HepG2 (cell line): ENCODE results near the gene CYLD. TPM values are rescaled to one million over a fixed set of nuclear protein-coding genes. Genes with fewer than 3 reads are reported as not detected.

Experiments used
- ARNTL ChIP-seq: sonication (generic); formaldehyde crosslinking; IDR thresholded peaks from 2 replicates; pipeline ENCODE4 v1.4.0; 2020; ENCODE audit warnings: mild to moderate bottlenecking, missing genetic modification reagents
- GZF1 ChIP-seq: sonication (generic); formaldehyde crosslinking; IDR thresholded peaks from 2 replicates; pipeline ENCODE4 v1.5.1; 2020; ENCODE audit warnings: mild to moderate bottlenecking, missing genetic modification reagents
- PAX8 ChIP-seq: sonication (generic); formaldehyde crosslinking; IDR thresholded peaks from 2 replicates; pipeline ENCODE4 v1.8.0; 2022; ENCODE audit warnings: mild to moderate bottlenecking, missing genetic modification reagents, borderline replicate concordance
- PITX1 ChIP-seq: sonication (generic); formaldehyde crosslinking; IDR thresholded peaks from 2 replicates; pipeline ENCODE4 v1.5.1; 2020; ENCODE audit warnings: mild to moderate bottlenecking, missing genetic modification reagents
- RARA ChIP-seq: IDR thresholded peaks from 2 replicates; pipeline ENCODE4 v1.6.1; 2016; ENCODE audit warnings: missing genetic modification reagents, missing compliant biosample characterization
- RBAK ChIP-seq: sonication (generic); formaldehyde crosslinking; IDR thresholded peaks from 2 replicates; pipeline ENCODE4 v1.5.1; 2020; ENCODE audit warnings: mild to moderate bottlenecking, missing genetic modification reagents
- RBM22 ChIP-seq: fragments of 200-400 bp; formaldehyde crosslinking; optimal IDR thresholded peaks from 2 replicates; pipeline ENCODE3; 2017; ENCODE audit warnings: mild to moderate bottlenecking, low read length, moderate library complexity
- RELA ChIP-seq: sonication (generic); formaldehyde crosslinking; IDR thresholded peaks from 2 replicates; pipeline ENCODE4 v1.4.0; 2020; ENCODE audit warnings: missing genetic modification reagents
- SALL1 ChIP-seq: sonication (generic); formaldehyde crosslinking; IDR thresholded peaks from 2 replicates; pipeline ENCODE4 v1.8.0; 2022; ENCODE audit warnings: mild to moderate bottlenecking, missing genetic modification reagents
- SP5 ChIP-seq: IDR thresholded peaks from 2 replicates; pipeline ENCODE4 v1.6.1; 2016; ENCODE audit warnings: low read depth, borderline replicate concordance
- SRY ChIP-seq: sonication (generic); formaldehyde crosslinking; IDR thresholded peaks from 2 replicates; pipeline ENCODE4 v1.8.0; 2022; ENCODE audit warnings: mild to moderate bottlenecking, missing genetic modification reagents
- TMF1 ChIP-seq: sonication (generic); formaldehyde crosslinking; IDR thresholded peaks from 2 replicates; pipeline ENCODE4 v1.8.1; 2022; ENCODE audit warnings: low read depth, missing genetic modification reagents
- XBP1 ChIP-seq: sonication (generic); formaldehyde crosslinking; IDR thresholded peaks from 2 replicates; pipeline ENCODE4 v1.5.0; 2020; ENCODE audit warnings: missing genetic modification reagents
- ZBTB3 ChIP-seq: sonication (generic); formaldehyde crosslinking; IDR thresholded peaks from 2 replicates; pipeline ENCODE4 v1.4.0; 2020; ENCODE audit warnings: low read depth, mild to moderate bottlenecking, moderate library complexity, missing genetic modification reagents, borderline replicate concordance
- ZC3H4 ChIP-seq: sonication (generic); formaldehyde crosslinking; IDR thresholded peaks from 2 replicates; pipeline ENCODE4 v1.4.0; 2020; ENCODE audit warnings: missing genetic modification reagents, borderline replicate concordance
- ZNF343 ChIP-seq: sonication (generic); formaldehyde crosslinking; IDR thresholded peaks from 2 replicates; pipeline ENCODE4 v1.4.0; 2020; ENCODE audit warnings: mild to moderate bottlenecking, missing genetic modification reagents
- ZNF430 ChIP-seq: sonication (generic); formaldehyde crosslinking; IDR thresholded peaks from 2 replicates; pipeline ENCODE4 v1.9.0; 2021; ENCODE audit warnings: mild to moderate bottlenecking, missing genetic modification reagents
- ZNF570 ChIP-seq: sonication (generic); formaldehyde crosslinking; IDR thresholded peaks from 2 replicates; pipeline ENCODE4 v1.4.0; 2020; ENCODE audit warnings: mild to moderate bottlenecking, missing genetic modification reagents, borderline replicate concordance
- ZNF652 ChIP-seq: IDR thresholded peaks from 2 replicates; pipeline ENCODE4 v1.6.1; 2016; ENCODE audit warnings: low read depth, borderline replicate concordance
- ZNF709 ChIP-seq: sonication (generic); formaldehyde crosslinking; IDR thresholded peaks from 2 replicates; pipeline ENCODE4 v1.5.0; 2020; ENCODE audit warnings: mild to moderate bottlenecking, missing genetic modification reagents
- ZNF746 ChIP-seq: sonication (generic); formaldehyde crosslinking; IDR thresholded peaks from 2 replicates; pipeline ENCODE4 v1.8.0; 2022; ENCODE audit warnings: mild to moderate bottlenecking, missing genetic modification reagents
- ZNF790 ChIP-seq: sonication (generic); formaldehyde crosslinking; IDR thresholded peaks from 2 replicates; pipeline ENCODE4 v1.8.0; 2022; ENCODE audit warnings: missing genetic modification reagents, mild to moderate bottlenecking, borderline replicate concordance
- ZNF839 ChIP-seq: sonication (generic); formaldehyde crosslinking; IDR thresholded peaks from 2 replicates; pipeline ENCODE4 v1.4.0; 2020; ENCODE audit warnings: missing genetic modification reagents, mild to moderate bottlenecking, borderline replicate concordance
- ZSCAN21 ChIP-seq: sonication (generic); formaldehyde crosslinking; IDR thresholded peaks from 2 replicates; pipeline ENCODE4 v1.8.0; 2022; ENCODE audit warnings: mild to moderate bottlenecking, missing genetic modification reagents, moderate library complexity, borderline replicate concordance
- polyA plus RNA-seq, 8 experiments: library from polyadenylated mRNA; depleted of rRNA in 3 of 8; stranded (reverse) in 7 of 8; unstranded in 1 of 8; fragments of >200 nt; fragmentation: Illumina TruSeq in 4 of 8; extraction: Trizol in 4 of 8; gene quantifications; 2 replicates each; pipeline versions ENCODE4 v1.2.1 to v1.2.3, GENCODE V29; 2011 to 2016; ENCODE audit warnings: low read depth in 4 of 8, missing spikeins in 1 of 8, mixed read lengths in 1 of 8; ENCODE audit not compliant: insufficient read depth in 1 of 8
- total RNA-seq, 5 experiments: library from RNA; depleted of rRNA; stranded (reverse); fragments of >200 nt; fragmentation: Illumina TruSeq; extraction: Trizol; gene quantifications; 2 replicates each; pipeline ENCODE4 v1.2.3, GENCODE V29; 2016; ENCODE audit warnings: low read depth in 1 of 5
- TF ChIP-seq, protein P1 (sequence below): sonication (generic); formaldehyde crosslinking; IDR thresholded peaks from 2 replicates; pipeline ENCODE4 v1.4.0; 2020; ENCODE audit warnings: missing genetic modification reagents
- TF ChIP-seq, protein P2 (sequence below): sonication (generic); formaldehyde crosslinking; IDR thresholded peaks from 2 replicates; pipeline ENCODE4 v1.4.0; 2020; ENCODE audit warnings: low read depth, missing genetic modification reagents

CYLD gene
- total and polyA plus RNA-seq, 2 of the 13 experiments (the other 11 are each of a cell fraction or from before 2014, with no cell fraction given) = 6.1 to 11.4 TPM

DNA sequence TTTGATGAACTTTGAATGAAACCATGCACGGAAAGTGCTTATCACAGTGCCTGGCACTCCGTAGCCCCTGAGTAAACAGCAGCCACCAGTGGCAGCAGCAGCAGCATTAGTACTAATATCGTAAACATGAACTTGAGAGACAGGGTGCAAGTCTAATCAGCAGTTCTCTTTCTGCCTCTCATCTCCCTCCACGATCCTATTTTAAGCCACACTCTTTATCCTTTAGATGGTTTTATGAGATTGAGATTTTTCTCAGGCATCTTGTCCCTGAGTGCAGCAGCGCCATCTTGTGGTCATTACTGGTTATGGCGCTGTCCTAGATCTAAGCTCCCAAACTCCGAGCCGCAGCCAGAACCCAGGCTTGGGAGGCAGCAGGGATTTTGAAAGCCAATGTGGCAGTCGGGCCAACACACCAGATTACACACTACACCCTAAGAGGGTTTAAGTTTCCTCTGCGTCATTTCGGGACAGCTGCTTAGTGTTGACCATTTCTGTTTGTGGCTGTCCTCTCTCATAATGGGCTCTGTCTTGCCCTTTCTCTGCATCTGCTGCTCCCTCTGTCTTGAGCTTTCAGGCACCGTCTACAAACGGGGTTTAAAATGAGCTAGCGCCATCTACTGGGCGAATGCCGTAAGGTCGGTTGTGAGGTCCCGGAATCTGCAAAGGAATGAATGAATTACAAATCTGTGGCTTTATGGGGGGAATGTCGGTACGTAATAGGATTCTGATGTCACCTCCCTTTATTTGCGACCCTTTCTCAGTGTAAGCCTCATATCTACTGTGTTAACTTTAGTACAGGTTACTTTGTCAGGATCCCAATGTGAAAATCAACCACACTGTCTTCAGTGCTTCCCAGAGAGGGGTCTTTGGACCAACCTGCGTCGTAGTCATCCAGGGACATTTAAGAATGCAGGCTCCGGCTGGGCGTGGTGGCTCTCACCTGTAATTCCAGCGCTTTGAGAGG, 64.5 kb downstream of the CYLD start (continued):
- TF ChIP-seq ZNF709 (CRISPR knock-in tag) = no peak
- TF ChIP-seq RBAK (CRISPR knock-in tag) = no peak
- TF ChIP-seq ARNTL (CRISPR knock-in tag) = no peak
- TF ChIP-seq ZSCAN21 (CRISPR knock-in tag) = no peak
- peak; percentile 79 for TF ChIP-seq SALL1 (CRISPR knock-in tag)
- no peak for TF ChIP-seq ZNF430
- TF ChIP-seq, protein P1, sequence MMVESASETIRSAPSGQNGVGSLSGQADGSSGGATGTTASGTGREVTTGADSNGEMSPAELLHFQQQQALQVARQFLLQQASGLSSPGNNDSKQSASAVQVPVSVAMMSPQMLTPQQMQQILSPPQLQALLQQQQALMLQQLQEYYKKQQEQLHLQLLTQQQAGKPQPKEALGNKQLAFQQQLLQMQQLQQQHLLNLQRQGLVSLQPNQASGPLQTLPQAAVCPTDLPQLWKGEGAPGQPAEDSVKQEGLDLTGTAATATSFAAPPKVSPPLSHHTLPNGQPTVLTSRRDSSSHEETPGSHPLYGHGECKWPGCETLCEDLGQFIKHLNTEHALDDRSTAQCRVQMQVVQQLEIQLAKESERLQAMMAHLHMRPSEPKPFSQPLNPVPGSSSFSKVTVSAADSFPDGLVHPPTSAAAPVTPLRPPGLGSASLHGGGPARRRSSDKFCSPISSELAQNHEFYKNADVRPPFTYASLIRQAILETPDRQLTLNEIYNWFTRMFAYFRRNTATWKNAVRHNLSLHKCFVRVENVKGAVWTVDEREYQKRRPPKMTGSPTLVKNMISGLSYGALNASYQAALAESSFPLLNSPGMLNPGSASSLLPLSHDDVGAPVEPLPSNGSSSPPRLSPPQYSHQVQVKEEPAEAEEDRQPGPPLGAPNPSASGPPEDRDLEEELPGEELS (CRISPR knock-in tag) = peak; percentile 23; the same call in 1 of the 2 replicates
- no peak for TF ChIP-seq RBM22
- TF ChIP-seq SRY (CRISPR knock-in tag) = no peak
- TF ChIP-seq, protein P2, sequence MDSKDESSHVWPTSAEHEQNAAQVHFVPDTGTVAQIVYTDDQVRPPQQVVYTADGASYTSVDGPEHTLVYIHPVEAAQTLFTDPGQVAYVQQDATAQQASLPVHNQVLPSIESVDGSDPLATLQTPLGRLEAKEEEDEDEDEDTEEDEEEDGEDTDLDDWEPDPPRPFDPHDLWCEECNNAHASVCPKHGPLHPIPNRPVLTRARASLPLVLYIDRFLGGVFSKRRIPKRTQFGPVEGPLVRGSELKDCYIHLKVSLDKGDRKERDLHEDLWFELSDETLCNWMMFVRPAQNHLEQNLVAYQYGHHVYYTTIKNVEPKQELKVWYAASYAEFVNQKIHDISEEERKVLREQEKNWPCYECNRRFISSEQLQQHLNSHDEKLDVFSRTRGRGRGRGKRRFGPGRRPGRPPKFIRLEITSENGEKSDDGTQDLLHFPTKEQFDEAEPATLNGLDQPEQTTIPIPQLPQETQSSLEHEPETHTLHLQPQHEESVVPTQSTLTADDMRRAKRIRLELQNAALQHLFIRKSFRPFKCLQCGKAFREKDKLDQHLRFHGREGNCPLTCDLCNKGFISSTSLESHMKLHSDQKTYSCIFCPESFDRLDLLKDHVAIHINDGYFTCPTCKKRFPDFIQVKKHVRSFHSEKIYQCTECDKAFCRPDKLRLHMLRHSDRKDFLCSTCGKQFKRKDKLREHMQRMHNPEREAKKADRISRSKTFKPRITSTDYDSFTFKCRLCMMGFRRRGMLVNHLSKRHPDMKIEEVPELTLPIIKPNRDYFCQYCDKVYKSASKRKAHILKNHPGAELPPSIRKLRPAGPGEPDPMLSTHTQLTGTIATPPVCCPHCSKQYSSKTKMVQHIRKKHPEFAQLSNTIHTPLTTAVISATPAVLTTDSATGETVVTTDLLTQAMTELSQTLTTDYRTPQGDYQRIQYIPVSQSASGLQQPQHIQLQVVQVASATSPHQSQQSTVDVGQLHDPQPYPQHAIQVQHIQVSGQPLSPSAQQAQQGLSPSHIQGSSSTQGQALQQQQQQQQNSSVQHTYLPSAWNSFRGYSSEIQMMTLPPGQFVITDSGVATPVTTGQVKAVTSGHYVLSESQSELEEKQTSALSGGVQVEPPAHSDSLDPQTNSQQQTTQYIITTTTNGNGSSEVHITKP = no peak
- TF ChIP-seq GZF1 (CRISPR knock-in tag) = peak; percentile 35; the same call in 1 of the 2 replicates
- no peak for TF ChIP-seq RELA (CRISPR knock-in tag)
- no peak for TF ChIP-seq ZNF790 (CRISPR knock-in tag)
- 0 out of 2 replicates have a peak, but pooled peaks have one; percentile 24 for TF ChIP-seq XBP1 (CRISPR knock-in tag)
- no peak for TF ChIP-seq ZC3H4 (CRISPR knock-in tag)
- TF ChIP-seq ZNF652 (CRISPR knock-in tag) = no peak
- TF ChIP-seq ZNF570 = no peak
- TF ChIP-seq SP5 = peak; percentile 4; the same call in 1 of the 2 replicates
- TF ChIP-seq TMF1 = no peak
- TF ChIP-seq ZNF839 = no peak
- TF ChIP-seq ZBTB3 (CRISPR knock-in tag) = no peak
- TF ChIP-seq ZNF746 (CRISPR knock-in tag) = no peak; the same call in 1 of the 2 replicates
- TF ChIP-seq PITX1 (CRISPR knock-in tag) = peak; percentile 18
- no peak for TF ChIP-seq RARA (CRISPR knock-in tag)
- TF ChIP-seq ZNF343 (CRISPR knock-in tag) = peak; percentile 57; the same call in 1 of the 2 replicates
- no peak for TF ChIP-seq PAX8 (CRISPR knock-in tag)
